IPS DF 19.7 (cell line): ENCODE data around the gene NCBP3.

Experiments used
- DNase-seq: peaks from one replicate; pipeline ENCODE4 v3.0.0-alpha.2; 2013; ENCODE audit warnings: low read depth, low spot score

The NCBP3 gene

GRCh38 chr17:3755335-3756030, 90.6 kb downstream of the NCBP3 start:
- no peak for DNase-seq

GRCh38 chr17:3754458-3755334, 91.3 kb downstream of the NCBP3 start:
- peak; percentile 84 for DNase-seq

- DNase-seq = no peak
Observed at GRCh38 chr17:3754066-3754457, 92.0 kb downstream of the NCBP3 start.

GRCh38 chr17:3753624-3754023, 92.4 kb downstream of the NCBP3 start:
- no peak for DNase-seq
